Measurements from ENCODE around the gene IL32.
A peak's percentile ranks its signal among the peaks of the same experiment; 100 is the strongest.

IL32 gene

DNA sequence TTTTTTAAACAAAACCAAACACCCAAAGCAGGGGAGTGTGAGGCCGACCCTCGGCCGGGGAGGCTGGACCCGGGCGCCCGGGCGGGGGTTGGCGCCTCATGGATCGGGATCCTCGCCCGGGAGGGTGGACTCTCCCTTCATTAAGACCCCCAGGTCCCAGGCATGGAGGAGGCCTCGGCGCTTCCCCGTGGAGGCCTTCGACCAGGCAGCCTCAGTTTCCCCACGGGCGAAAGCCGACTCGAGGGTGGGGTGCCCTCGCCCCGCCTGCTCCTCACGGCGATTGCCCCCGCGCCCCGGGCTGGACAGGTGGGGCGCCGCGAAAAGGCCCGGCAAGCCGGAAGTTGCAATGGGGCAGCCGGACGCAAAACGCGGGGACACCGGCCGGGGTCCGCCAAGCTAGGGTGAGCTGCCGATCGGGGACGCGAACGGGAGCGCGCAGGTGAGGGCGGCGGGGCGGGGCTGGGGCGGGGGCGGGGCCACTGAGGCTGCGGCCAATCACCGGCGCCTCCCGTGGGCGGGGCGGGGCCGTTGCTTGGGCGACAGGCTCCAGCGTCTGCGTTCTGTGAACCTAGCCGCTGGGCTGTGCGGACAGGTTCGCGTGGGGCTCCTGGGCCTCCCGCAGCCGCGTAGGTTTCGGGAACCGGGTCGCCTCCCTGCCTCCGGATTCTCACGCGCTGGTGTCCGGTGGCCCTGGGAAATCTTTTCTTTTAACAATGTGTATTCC lies 40.9 kb downstream of the IL32 start:
- Histone ChIP-seq H3K36me3 (replicated peaks) (no peaks in the 10 kb centered on the region), H3K27ac (no peak overlapping the region), H3K27me3 (replicated peaks) (no peaks in the 10 kb centered on the region), H3K4me3 (ENCODE audit: low read depth, low read length) (peak overlapping the region; percentile 69)
- DNase-seq: peak; percentile 77
- TF ChIP-seq, protein P1, sequence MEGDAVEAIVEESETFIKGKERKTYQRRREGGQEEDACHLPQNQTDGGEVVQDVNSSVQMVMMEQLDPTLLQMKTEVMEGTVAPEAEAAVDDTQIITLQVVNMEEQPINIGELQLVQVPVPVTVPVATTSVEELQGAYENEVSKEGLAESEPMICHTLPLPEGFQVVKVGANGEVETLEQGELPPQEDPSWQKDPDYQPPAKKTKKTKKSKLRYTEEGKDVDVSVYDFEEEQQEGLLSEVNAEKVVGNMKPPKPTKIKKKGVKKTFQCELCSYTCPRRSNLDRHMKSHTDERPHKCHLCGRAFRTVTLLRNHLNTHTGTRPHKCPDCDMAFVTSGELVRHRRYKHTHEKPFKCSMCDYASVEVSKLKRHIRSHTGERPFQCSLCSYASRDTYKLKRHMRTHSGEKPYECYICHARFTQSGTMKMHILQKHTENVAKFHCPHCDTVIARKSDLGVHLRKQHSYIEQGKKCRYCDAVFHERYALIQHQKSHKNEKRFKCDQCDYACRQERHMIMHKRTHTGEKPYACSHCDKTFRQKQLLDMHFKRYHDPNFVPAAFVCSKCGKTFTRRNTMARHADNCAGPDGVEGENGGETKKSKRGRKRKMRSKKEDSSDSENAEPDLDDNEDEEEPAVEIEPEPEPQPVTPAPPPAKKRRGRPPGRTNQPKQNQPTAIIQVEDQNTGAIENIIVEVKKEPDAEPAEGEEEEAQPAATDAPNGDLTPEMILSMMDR (IDR thresholded peaks at IDR 0.05; ENCODE audit: low read depth, low read length, missing control alignments): no peak
- in situ Hi-C loops (cut with HindIII; ENCODE audit: low pct_ligation_motif_present, low sequenced_read_pairs): no loop called here

DNA sequence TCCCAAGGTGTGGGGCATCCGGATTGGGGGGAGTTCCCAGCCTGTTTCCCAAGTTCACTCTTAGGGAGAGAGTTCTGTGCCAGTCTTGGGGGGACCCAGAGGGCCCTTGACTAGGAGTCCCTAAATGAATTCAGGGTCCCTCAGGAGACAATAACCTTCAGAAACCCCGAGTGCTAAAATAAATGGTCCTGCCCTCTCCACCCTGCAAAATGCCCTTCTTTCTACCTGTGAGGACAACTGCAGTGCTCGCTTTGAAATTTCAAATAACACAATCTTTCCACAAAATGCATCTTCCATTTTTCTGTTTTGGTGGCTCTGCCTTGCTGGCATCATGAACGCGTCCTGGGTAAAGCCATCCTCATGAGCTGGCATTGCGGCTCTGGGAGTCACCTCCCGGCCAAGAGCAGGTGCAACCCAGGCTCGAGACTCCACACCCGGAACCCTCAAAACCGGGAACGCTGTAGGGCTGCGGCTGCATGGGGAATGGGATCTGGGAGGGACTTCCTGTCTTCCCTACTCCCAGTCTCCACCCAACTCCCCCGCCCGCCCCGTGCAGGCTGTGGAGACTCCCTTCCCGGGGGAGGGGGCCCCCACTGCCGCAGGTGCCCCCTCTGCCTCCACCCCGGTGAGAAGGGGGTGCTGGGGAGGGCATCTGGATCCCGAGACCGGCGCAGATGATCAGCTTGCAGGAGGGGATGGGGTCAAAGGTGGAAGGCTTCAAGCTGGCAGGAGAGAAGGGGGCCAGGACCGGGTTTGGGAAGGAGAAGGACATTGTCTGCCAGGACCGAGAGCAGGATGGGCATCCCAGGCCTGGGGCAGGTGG lies 46.8 kb downstream of the IL32 start, which contains the start of gene ZNF205:
Gene ZNF205, plus strand, starts transcription at position 529 of the 823 bp plus-strand sequence. CDS start 845 bp downstream, outside the sequence.
- no peak within 1 kb of the TSS for H3K27ac ChIP-seq

DNA sequence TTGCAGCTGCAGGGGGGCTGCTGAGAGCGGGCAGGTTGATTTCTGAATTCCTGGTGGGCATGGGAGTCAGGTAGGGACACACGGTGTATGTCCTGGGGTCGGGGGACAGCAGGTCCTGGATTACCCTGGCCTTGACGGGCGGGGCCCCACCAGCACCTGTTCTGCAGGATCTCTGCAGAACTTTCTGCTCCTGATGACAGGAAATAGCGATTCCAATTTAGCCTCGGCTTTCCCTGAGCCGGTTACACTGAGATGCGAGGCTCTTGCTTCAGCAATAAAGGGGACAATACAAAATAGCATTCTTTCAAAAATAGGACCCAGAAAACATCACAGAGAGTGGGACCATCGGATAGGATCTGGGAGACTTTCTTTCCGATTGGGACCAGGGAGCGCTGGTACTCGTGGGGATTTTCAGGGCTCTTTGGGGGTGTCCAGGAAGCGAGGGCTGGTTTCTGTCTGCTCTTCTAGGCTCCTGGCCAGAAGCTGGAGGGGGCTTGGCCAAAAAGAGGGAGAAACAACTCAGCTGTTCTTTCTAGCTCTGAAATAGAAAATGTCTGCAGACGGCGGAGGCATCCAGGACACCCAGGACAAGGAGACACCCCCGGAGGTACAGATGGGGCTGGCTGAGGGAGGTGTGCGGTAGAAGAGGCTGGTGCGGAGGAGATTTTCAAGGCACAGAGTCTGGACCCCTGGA lies 47.6 kb downstream of the IL32 start:
- in situ Hi-C loops (cut with HindIII; ENCODE audit: low pct_ligation_motif_present, low sequenced_read_pairs): no loop called here
- Histone ChIP-seq H3K27ac (no peak overlapping the region), H3K27me3 (replicated peaks) (no peaks in the 10 kb centered on the region), H3K36me3 (replicated peaks) (peaks cover 9% of the 10 kb centered on the region), H3K4me3 (ENCODE audit: low read depth, low read length) (peak overlapping the region; percentile 91)
- TF ChIP-seq, protein P1 (IDR thresholded peaks at IDR 0.05; ENCODE audit: low read depth, low read length, missing control alignments): no peak
- no peak for DNase-seq

More for the DNA sequence above, 46.8 kb downstream of the IL32 start, which contains the start of gene ZNF205:
- Histone ChIP-seq H3K36me3 (replicated peaks) (peaks cover 9% of the 10 kb centered on the region), H3K27me3 (replicated peaks) (no peaks in the 10 kb centered on the region), H3K4me3 (ENCODE audit: low read depth, low read length) (peak within 1 kb of the TSS; percentile 91)
- DNase-seq: peak; percentile 60
- TF ChIP-seq, protein P1 (IDR thresholded peaks at IDR 0.05; ENCODE audit: low read depth, low read length, missing control alignments): no peak
- in situ Hi-C loops (cut with HindIII; ENCODE audit: low pct_ligation_motif_present, low sequenced_read_pairs): no loop called here

DNA sequence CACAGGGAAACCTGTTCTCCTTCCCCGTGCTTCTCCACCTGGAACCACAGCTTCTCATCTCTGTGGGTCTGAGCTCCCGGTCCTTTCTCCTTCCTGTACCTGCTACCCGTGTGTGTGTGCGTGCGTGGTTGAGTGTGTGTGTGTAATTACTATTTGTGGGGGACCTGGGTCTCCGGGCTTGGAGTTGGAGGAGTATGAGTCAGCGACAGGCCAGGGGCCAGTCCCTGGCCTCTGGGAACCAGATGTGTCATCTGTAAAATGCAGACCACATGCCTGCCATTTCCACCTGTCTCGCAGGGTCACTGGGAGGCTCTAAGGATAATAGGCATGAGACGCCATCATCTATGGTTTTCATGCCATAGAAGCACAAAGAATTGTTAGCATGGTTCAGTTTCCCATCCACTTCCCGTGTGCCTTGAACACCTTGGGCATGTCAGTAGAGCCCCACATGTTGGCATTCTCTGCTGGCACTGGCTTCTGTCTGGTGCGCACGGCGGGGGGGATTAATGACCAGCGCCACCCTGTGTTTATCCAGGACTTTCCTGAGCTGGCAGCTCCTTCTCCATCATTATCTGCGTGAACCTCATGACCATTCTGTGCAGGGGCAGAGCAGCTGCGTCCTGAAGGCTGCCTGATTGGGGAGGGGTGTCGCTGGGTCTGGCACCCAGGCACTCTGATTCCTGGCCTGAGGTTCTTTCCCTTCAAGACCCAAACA lies 48.5 kb downstream of the IL32 start:
- Histone ChIP-seq H3K27ac (no peak overlapping the region), H3K4me3 (ENCODE audit: low read depth, low read length) (peak overlapping the region; percentile 91), H3K36me3 (replicated peaks) (peaks cover 18% of the 10 kb centered on the region), H3K27me3 (replicated peaks) (no peaks in the 10 kb centered on the region)
- TF ChIP-seq, protein P1 (IDR thresholded peaks at IDR 0.05; ENCODE audit: low read depth, low read length, missing control alignments): no peak
- no peak for DNase-seq
- in situ Hi-C loops (cut with HindIII; ENCODE audit: low pct_ligation_motif_present, low sequenced_read_pairs): no loop called here

DNA sequence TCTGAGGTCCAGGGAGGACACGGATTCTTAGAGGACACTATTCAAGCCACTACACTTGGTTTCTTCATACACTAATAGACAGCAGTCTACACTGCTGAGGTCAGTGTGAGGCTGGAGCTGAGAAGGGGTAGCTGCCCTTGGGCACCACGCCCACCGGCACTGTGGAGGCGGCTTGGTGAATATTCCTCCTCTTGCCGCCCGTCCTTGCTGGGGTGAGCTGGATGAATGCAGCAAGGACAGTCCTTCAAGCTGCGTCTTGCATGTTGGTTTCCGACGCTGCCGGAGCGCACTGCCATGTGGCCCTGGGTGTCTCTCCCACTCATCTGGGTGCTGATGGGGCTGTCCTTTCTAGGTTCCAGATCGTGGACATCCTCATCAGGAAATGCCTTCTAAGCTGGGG lies 49.6 kb downstream of the IL32 start:
- Histone ChIP-seq H3K4me3 (ENCODE audit: low read depth, low read length) (no peak overlapping the region), H3K27me3 (replicated peaks) (no peaks in the 10 kb centered on the region), H3K36me3 (replicated peaks) (peaks cover 25% of the 10 kb centered on the region), H3K27ac (no peak overlapping the region)
- in situ Hi-C loops (cut with HindIII; ENCODE audit: low pct_ligation_motif_present, low sequenced_read_pairs): no loop called here
- TF ChIP-seq, protein P1 (IDR thresholded peaks at IDR 0.05; ENCODE audit: low read depth, low read length, missing control alignments): no peak
- no peak for DNase-seq

All from brain microvascular endothelial cell (primary cell).